Measurements from ENCODE around the gene DOC2B.
"Not testable (repeated sequence)": the region's sequence is repeated elsewhere in the genome, so short reads cannot be mapped to it uniquely, and the experiment has no call there.

DOC2B gene

GRCh38 chr17:181245-182049 is at the start of gene DOC2B:
DOC2B (minus strand) TSS chr17:181650; CDS start chr17:181479, 171 bp downstream.
- DNase-seq (ENCODE audit: low spot score), result no peak

GRCh38 chr17:230395-230770 is 48.9 kb upstream of the DOC2B start:
- no peak for DNase-seq (ENCODE audit: low spot score)

DNA sequence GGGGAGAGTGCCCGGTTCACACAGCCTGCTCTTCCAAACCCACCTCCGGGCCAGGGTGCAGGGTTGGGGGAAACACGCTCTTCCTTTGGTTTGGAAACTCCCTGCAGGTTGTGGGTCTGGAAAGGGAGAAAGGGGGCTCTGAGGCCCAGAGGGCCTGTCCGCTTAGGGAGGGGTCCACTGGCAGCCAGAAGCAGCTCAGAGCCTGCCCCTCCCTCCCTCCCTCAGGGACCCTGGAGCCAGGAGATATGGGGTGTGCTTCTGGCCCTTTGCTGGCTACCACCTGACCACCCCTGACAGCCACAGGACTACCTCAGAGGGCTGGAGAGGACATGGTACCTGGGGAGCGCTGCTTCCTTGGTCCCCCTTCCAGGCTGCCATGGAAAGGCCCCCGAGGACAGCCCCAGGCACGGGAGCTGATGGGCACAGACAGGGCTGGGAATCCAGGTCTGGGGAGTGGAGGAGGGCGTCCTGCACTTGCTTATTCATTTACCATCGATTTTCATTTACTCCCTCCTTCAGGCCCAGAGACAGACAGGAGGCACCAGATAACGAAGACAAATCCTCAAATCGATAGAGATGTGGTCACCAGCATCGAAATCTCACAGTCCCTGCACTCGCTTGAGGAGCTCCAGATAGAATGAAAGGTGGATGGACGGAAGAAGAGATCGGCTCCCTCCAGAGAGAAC is 48.4 kb upstream of the DOC2B start:
- DNase-seq (ENCODE audit: low spot score), result no peak

DNA sequence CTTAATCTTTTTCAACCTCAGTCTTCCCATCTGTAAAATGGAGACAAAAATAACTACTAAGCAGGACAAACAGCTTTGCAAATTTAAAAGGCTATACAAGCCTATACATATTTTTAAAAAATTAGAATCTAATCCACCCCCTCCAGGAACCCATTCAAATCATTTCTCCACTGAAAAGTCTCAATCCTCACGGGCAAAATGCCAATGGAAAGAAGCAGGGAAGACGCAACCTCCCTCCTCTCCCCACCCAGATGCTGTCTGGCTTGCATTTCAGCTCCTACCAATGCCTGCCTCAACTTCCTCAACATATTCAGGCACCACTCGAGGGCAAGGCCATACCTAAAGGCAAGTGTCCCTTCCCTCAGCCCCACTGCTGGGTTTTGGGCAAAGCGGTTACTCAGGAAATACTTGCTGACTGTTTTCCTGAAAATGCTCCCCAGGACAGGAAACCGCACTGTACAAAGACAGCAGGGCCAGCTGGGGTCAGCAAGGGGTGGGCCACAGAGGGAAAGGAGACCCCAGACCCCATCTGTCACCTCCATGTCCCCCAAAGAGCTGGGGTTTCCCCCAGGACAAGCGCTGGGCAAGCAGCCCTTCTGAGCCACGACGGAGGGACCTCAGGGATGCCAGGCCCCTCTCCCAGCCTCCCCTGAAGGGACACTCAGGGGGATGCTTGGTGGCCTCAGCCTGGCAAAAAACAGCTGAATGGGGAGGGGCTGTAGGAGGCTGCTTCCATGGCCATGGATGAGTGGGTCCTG is 47.7 kb upstream of the DOC2B start:
- DNase-seq (ENCODE audit: low spot score), result no peak

DNA sequence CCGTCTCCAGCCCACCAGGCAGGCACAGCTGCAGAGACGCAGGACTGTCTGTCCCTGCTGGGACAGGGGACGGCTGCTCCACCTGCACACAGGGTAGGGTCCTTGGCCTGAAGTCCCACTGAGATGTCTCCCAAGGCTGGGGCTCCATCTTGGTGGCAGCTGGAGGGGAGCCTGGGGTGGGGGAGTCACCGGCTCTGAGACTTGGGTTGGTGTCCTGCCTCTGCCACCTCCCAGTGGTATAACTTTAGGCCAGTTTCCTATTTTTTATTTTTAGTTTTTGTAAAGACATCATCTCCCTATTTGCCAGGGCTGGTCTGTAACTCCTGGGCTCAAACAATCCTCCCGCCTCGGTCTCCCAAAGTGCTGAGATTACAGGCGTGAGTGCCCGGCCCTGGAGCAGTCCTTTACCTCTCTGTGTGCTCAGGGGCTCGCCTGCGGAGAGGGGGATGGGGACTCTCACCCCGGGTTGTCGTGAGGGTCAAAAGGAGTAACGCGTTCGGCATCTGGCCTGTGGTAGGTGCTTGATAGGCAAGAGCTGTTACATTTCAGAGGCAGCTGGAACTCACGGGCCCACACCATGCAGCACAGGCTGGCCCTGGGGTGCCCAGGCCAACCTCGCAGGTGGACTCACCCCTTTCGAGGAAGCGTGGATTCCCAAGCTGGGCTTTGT is 46.6 kb upstream of the DOC2B start:
- DNase-seq (ENCODE audit: low spot score), result no peak

DNA sequence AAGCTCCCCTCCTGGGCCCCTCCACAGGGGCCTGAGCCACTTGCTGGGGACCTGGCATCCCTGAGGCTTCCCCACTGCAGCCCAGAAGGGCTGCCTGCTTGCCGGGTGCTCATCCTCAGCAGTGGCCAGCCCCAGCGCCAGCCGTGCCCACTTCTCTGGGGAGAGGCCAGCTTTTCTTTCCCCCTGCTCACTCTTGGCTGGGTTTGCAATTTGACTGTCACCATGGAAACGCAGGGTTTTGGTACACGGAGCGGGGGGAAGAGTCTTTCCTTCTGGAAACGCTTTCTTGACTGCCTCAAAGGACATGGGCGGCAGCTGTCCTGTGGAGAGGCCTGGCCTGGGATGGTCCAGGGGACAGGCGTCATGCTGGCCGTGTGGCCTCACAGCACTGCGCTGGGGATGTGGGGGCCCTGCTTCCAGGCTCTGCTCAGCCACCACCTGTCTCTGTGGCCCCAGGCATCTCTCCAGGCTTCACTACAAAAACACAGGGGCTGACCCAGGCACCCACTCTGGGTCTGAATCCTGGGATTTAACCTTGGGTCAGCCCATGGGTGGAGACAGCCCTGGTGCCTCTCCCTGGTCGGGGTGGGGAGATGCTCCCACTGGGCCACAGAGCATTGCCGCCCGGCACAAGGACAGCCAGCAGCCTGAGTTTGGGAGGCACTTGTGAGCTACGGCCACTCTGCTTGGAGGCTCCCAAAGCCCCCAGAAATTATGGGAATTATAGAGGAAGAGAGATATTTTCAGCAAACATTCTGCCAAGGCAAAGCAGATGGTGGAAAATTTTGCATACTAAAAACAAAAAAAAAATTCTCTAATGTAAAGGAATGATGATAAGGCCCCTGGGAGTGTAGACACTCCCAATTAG is 45.9 kb upstream of the DOC2B start:
- DNase-seq (ENCODE audit: low spot score), result no peak

DNA sequence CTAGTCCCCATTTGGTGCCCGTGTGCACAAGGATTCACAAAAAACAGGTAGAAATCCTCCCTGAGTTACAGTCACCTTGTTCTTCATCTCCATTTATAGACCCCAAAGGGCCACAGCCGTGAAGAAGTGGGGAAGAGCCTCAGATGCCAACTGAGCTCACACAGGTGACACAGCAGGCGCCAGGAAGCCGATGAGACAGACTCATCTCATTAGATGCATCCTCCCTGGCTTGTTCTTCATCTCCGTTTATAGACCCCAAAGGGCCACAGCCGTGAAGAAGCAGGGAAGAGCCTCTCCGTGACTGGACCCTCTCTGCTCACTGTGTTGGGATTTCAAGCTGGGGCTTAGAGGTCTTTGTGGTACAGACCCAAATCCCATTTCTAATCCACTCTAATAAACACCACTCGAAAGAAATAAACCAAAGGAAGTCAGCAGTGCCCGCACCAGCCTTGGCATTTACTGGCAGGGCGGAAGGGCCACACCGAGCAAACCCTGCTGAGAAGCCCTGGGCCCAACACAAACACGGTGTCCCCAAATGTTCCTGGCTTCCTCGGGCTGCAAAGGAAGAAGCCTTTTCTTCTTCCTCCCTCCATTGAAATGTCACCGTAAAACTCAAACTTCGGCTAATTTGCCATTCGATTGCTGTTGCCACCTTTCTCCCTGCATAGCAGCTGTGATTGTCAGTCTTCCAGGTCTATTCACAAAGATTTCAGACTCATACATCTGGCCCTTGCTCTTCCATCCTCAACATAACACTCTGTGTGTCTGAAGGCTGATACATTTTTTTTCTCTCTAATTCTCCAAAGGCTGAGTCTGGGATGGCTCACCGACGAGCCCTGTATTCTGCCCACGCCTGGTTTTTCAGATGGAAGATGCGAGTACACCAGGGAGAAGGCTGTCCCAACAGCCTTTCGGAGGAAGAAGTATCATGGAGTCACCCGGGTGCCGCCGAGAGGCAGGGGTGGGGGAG is 44.9 kb upstream of the DOC2B start:
- DNase-seq (ENCODE audit: low spot score), result no peak

- DNase-seq (ENCODE audit: low spot score), result no peak
These were observed 44.1 kb upstream of the DOC2B start for GRCh38 chr17:225551-225950.

GRCh38 chr17:224576-224975 is 43.1 kb upstream of the DOC2B start:
- not testable (repeated sequence) for DNase-seq (ENCODE audit: low spot score)

GRCh38 chr17:223723-224471 is 42.4 kb upstream of the DOC2B start:
- no peak for DNase-seq (ENCODE audit: low spot score)

- no peak for DNase-seq (ENCODE audit: low spot score)
These were observed 40.7 kb upstream of the DOC2B start for GRCh38 chr17:222172-222571.

DNA sequence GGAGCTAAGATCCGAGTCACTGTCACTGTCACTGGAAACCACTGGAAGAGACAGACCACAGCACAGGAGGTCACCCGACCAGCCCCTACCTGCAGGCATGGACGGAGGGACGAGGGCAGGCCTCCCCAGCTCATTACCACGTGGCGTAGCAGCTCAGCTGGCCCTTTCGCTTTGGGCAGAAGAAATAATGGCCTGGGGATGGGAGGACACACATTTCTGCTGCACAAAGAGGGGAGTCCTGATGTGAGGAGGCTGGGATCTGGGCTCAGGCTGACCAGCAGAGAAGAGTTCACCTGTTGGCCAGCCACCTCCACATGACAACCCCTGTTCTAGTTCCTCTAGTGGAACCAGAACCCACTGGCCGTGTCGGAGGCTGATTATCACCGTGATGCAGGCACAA is 38.2 kb upstream of the DOC2B start:
- DNase-seq (ENCODE audit: low spot score), result no peak

GRCh38 chr17:218432-219110 is 37.1 kb upstream of the DOC2B start:
- DNase-seq (ENCODE audit: low spot score), result no peak

GRCh38 chr17:216625-217024 is 35.2 kb upstream of the DOC2B start:
- no peak for DNase-seq (ENCODE audit: low spot score)

DNA sequence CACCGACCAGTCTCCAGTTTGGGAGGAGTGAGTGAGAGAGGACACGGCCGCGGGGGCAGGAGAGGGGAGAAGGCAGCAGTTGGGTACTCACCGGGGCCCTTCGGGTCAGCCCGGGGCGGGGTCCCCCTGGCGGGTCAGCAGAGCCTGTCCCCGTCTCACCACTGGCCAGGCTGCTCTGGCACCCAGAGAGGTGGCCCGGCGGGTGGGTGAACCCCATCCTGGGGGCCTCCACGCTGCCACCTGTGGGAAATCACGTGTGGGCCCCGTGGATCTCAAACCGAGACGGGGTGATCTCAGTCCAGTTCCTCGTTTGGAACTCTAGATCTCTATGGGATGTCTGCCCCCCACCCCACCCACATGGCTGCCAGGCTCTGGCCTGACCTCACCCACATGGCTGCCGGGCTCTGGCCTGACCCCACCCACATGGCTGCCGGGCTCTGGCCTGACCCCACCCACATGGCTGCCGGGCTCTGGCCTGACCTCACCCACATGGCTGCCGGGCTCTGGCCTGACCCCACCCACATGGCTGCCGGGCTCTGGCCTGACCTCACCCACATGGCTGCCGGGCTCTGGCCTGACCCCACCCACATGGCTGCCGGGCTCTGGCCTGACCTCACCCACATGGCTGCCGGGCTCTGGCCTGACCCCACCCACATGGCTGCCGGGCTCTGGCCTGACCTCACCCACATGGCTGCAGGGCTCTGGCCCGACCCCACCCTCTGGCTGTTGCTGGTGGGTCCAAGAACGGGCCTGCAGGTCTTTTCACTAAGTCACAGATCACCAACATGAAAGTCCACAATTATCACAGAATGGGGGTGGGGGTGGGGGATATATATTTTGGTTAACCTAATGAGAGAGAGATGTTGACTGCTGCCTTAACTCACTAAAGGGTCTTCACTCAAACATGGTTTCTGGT is 34.4 kb upstream of the DOC2B start:
- DNase-seq (ENCODE audit: low spot score), result not testable (repeated sequence)

DNA sequence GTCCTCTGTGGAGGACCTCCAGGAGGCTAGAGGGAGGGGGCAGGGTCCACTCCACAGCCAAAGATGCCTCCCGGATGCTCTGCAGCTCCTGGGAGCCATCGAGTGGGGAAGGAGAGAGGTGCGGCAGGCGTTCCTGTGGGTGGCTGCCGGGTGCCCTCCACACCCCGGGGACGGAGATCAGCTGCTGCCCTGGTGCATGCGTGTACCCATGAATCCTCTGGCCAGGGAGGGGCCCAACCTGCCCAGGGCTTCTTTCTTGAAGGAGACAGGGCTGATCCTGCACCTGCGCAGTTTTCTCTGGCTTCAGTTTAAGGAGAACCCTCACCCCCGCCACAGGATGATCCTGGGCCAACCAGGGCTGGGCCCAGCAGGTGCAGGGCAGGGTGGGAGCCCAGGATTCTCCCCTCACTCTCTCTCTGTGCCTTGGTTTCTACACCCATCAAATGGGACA is 33.5 kb upstream of the DOC2B start:
- DNase-seq (ENCODE audit: low spot score), result no peak

DNA sequence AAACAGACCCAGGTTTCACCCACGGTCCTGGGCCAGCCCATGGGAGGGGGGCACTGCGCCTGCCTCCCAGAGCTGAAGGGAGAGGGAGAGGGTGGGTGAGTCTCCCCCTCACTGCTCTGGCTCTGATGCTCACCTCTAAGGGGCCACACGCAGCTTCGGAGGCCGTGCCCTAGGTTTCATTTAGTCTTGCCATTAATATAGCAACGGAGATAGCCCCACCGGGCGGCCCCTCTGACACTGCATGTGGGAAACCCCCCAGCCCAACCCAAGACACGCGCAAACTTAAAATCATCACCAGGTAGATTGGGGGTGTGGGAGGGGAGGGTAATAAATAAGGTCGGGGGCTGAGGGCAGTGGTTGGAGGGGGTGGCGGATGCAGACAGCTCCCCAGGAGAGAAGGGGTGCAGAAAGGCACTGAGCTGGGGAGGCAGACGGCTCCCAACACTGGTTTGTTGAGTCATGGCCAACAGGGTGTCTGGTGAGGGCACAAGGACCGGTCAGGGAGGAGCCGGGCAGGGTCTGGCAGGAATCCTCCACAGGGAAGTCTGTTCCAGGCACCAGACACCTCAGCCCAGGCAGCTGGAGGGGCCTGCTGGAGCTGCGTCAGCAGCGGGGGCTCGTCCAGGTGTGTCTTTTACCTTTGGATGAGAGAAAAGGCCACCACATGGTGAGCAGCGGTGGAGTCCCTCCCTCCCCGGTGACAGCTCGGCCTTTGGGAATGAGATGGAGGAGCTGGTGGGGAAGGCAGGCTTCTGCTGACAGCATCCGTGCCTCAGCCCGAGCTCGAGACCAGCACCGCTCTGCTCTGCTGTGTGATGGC is 32.0 kb upstream of the DOC2B start:
- DNase-seq (ENCODE audit: low spot score), result no peak
